HepG2 (cell line): ENCODE results near the gene CLIC3. TPM values are rescaled to one million over a fixed set of nuclear protein-coding genes. Genes with fewer than 3 reads are reported as not detected.

ENCODE experiments used
- AGO1 ChIP-seq: fragments of 200-400 bp; formaldehyde crosslinking; IDR thresholded peaks from 2 replicates; pipeline ENCODE4 v1.6.1; 2017; ENCODE audit warnings: mild to moderate bottlenecking, low read depth, low read length, moderate library complexity; ENCODE audit not compliant: poor library complexity, severe bottlenecking
- DNMT1 ChIP-seq: sonication (generic); formaldehyde crosslinking; IDR thresholded peaks from 2 replicates; pipeline ENCODE4 v1.5.1; 2020; ENCODE audit warnings: mild to moderate bottlenecking, missing genetic modification reagents
- HNF4A ChIP-seq: sonication (generic); formaldehyde crosslinking; IDR thresholded peaks from 2 replicates; pipeline ENCODE4 v1.4.0; 2020; ENCODE audit warnings: missing genetic modification reagents
- HNRNPK ChIP-seq: fragments of 200-400 bp; formaldehyde crosslinking; IDR thresholded peaks from 2 replicates; pipeline ENCODE4 v1.6.1; 2018; ENCODE audit warnings: low read length, low read depth, moderate library complexity, mild to moderate bottlenecking; ENCODE audit not compliant: poor library complexity, severe bottlenecking
- SP1 ChIP-seq, 2 experiments: fragments of 450-650 bp in 1 of 2; sonication (generic) in 1 of 2; formaldehyde crosslinking in 1 of 2; IDR thresholded peaks; 2 replicates each; pipeline versions ENCODE4 v1.4.0 to v1.6.1; 2016 to 2020; ENCODE audit warnings: missing genetic modification reagents in 1 of 2
- TEAD3 ChIP-seq: optimal IDR thresholded peaks from 2 replicates; pipeline ENCODE3; 2016; ENCODE audit warnings: borderline replicate concordance
- TP53 ChIP-seq: sonication (generic); formaldehyde crosslinking; conservative IDR thresholded peaks from 2 replicates; pipeline ENCODE4 v1.4.0; 2020; ENCODE audit warnings: missing genetic modification reagents
- YY1 ChIP-seq: IDR thresholded peaks from 2 replicates; pipeline ENCODE4 v1.6.1; 2011; ENCODE audit warnings: low read length, low read depth, moderate library complexity, mild to moderate bottlenecking; ENCODE audit not compliant: insufficient read depth, insufficient replicate concordance
- ZFY ChIP-seq: sonication (generic); formaldehyde crosslinking; IDR thresholded peaks from 2 replicates; pipeline ENCODE4 v1.4.0; 2020; ENCODE audit warnings: missing genetic modification reagents
- ZNF232 ChIP-seq: sonication (generic); formaldehyde crosslinking; IDR thresholded peaks from 2 replicates; pipeline ENCODE4 v1.4.0; 2020; ENCODE audit warnings: missing genetic modification reagents, borderline replicate concordance
- polyA plus RNA-seq, 8 experiments: library from polyadenylated mRNA; depleted of rRNA in 3 of 8; stranded (reverse) in 7 of 8; unstranded in 1 of 8; fragments of >200 nt; fragmentation: Illumina TruSeq in 4 of 8; extraction: Trizol in 4 of 8; gene quantifications; 2 replicates each; pipeline versions ENCODE4 v1.2.1 to v1.2.3, GENCODE V29; 2011 to 2016; ENCODE audit warnings: low read depth in 4 of 8, missing spikeins in 1 of 8, mixed read lengths in 1 of 8; ENCODE audit not compliant: insufficient read depth in 1 of 8
- total RNA-seq, 5 experiments: library from RNA; depleted of rRNA; stranded (reverse); fragments of >200 nt; fragmentation: Illumina TruSeq; extraction: Trizol; gene quantifications; 2 replicates each; pipeline ENCODE4 v1.2.3, GENCODE V29; 2016; ENCODE audit warnings: low read depth in 1 of 5
- TF ChIP-seq, protein P1 (sequence below): sonication (generic); formaldehyde crosslinking; IDR thresholded peaks from 2 replicates; pipeline ENCODE4 v1.8.1; 2022; ENCODE audit warnings: low read depth, mild to moderate bottlenecking, missing genetic modification reagents
- TF ChIP-seq, protein P2 (sequence below): sonication (generic); formaldehyde crosslinking; IDR thresholded peaks from 2 replicates; pipeline ENCODE4 v1.5.1; 2020; ENCODE audit warnings: missing genetic modification reagents, mild to moderate bottlenecking, borderline replicate concordance

Gene CLIC3
- total and polyA plus RNA-seq, 2 of the 13 experiments (the other 11 are each of a cell fraction or from before 2014, with no cell fraction given): 0.51 to 1.5 TPM

GRCh38 chr9:137021979-137022661, 25.8 kb upstream of the CLIC3 start (continued):
- TF ChIP-seq, protein P1, sequence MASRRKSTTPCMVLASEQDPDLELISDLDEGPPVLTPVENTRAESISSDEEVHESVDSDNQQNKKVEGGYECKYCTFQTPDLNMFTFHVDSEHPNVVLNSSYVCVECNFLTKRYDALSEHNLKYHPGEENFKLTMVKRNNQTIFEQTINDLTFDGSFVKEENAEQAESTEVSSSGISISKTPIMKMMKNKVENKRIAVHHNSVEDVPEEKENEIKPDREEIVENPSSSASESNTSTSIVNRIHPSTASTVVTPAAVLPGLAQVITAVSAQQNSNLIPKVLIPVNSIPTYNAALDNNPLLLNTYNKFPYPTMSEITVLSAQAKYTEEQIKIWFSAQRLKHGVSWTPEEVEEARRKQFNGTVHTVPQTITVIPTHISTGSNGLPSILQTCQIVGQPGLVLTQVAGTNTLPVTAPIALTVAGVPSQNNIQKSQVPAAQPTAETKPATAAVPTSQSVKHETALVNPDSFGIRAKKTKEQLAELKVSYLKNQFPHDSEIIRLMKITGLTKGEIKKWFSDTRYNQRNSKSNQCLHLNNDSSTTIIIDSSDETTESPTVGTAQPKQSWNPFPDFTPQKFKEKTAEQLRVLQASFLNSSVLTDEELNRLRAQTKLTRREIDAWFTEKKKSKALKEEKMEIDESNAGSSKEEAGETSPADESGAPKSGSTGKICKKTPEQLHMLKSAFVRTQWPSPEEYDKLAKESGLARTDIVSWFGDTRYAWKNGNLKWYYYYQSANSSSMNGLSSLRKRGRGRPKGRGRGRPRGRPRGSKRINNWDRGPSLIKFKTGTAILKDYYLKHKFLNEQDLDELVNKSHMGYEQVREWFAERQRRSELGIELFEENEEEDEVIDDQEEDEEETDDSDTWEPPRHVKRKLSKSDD (CRISPR knock-in tag): no peak
- TF ChIP-seq YY1 (peak; percentile 22), SP1 (IDR thresholded peaks at IDR 0.05) (no peak), SP1 (CRISPR knock-in tag; IDR thresholded peaks at IDR 0.05) (peak; percentile 70), DNMT1 (CRISPR knock-in tag) (peak; percentile 57; the same call in 1 of the 2 replicates), TEAD3 (peak; percentile 23), HNRNPK (peak; percentile 40), AGO1 (peak; percentile 6), ZFY (peak; percentile 19; the same call in 1 of the 2 replicates), TP53 (CRISPR knock-in tag) (no peak), HNF4A (CRISPR knock-in tag) (0 out of 2 replicates have a peak, but pooled peaks have one; percentile 17), ZNF232 (no peak)
- TF ChIP-seq, protein P2, sequence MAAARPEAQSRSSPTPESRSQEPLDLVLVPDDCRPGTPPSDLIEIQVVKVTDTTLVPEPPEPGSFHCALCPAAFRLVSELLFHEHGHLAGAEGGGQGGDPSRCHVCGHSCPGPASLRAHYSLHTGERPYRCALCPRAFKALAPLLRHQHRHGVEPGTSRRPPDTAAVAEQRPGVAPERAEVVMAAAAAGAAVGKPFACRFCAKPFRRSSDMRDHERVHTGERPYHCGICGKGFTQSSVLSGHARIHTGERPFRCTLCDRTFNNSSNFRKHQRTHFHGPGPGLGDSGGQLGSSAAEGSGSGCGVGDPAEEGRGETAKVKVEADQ (CRISPR knock-in tag): no peak
